ENCODE results near the gene PRDM15.

Gene PRDM15

GRCh38 chr21:41828884-41829360, 50.2 kb downstream of the PRDM15 start:
- DNase-seq (ENCODE audit: low read depth, low spot score): no peak
- CTCF ChIA-PET: interaction anchor here (1.0 kb wide), 1 partner anchor 12 kb away, joined by 4 read pairs; no protein-coding TSS in a partner anchor
- no peak overlapping the region for H3K4me3 ChIP-seq (ENCODE audit: low read depth, low read length)
- TF ChIP-seq CTCF (IDR thresholded peaks at IDR 0.05; ENCODE audit: insufficient read depth, low read length, missing control alignments): no peak
- POLR2A ChIA-PET: no interaction called here

GRCh38 chr21:41827951-41828883, 50.9 kb downstream of the PRDM15 start:
- POLR2A ChIA-PET: no interaction called here
- TF ChIP-seq CTCF (IDR thresholded peaks at IDR 0.05; ENCODE audit: insufficient read depth, low read length, missing control alignments): no peak
- no peak for DNase-seq (ENCODE audit: low read depth, low spot score)
- CTCF ChIA-PET: interaction anchor here (0.8 to 1.0 kb wide), 2 partner anchors 11 to 17 kb away, joined by 3 to 4 read pairs; no protein-coding TSS in a partner anchor
- H3K4me3 ChIP-seq (ENCODE audit: low read depth, low read length): no peak overlapping the region

- POLR2A ChIA-PET: no interaction called here
- no peak for DNase-seq (ENCODE audit: low read depth, low spot score)
- no peak for TF ChIP-seq CTCF (IDR thresholded peaks at IDR 0.05; ENCODE audit: insufficient read depth, low read length, missing control alignments)
- no peak overlapping the region for H3K4me3 ChIP-seq (ENCODE audit: low read depth, low read length)
- CTCF ChIA-PET: interaction anchor here (0.7 to 1.8 kb wide), 4 partner anchors 9 to 292 kb away, joined by 3 to 15 read pairs (median 6); no protein-coding TSS in a partner anchor
Measured at GRCh38 chr21:41825881-41826280, 53.3 kb downstream of the PRDM15 start.

- POLR2A ChIA-PET: no interaction called here
Measured at GRCh38 chr21:41825216-41825615, 53.9 kb downstream of the PRDM15 start.

GRCh38 chr21:41824466-41825207, 54.5 kb downstream of the PRDM15 start:
- ChIA-PET POLR2A (no interaction called here), CTCF (interaction anchor here (1.0 to 1.8 kb wide), 4 partner anchors 8 to 212 kb away, joined by 3 to 15 read pairs (median 4); no protein-coding TSS in a partner anchor)
- no peak for TF ChIP-seq CTCF (IDR thresholded peaks at IDR 0.05; ENCODE audit: insufficient read depth, low read length, missing control alignments)
- DNase-seq (ENCODE audit: low read depth, low spot score): no peak
- H3K4me3 ChIP-seq (ENCODE audit: low read depth, low read length): no peak overlapping the region

More at GRCh38 chr21:41825216-41825615, 53.9 kb downstream of the PRDM15 start:
- DNase-seq (ENCODE audit: low read depth, low spot score): no peak
- no peak for TF ChIP-seq CTCF (IDR thresholded peaks at IDR 0.05; ENCODE audit: insufficient read depth, low read length, missing control alignments)
- H3K4me3 ChIP-seq (ENCODE audit: low read depth, low read length): no peak overlapping the region
- CTCF ChIA-PET: interaction anchor here (0.7 to 1.8 kb wide), 4 partner anchors 8 to 293 kb away, joined by 3 to 15 read pairs (median 4); no protein-coding TSS in a partner anchor

Data from AG04449 (cell line).